ENCODE data around the gene MDFIC2.

DNA sequence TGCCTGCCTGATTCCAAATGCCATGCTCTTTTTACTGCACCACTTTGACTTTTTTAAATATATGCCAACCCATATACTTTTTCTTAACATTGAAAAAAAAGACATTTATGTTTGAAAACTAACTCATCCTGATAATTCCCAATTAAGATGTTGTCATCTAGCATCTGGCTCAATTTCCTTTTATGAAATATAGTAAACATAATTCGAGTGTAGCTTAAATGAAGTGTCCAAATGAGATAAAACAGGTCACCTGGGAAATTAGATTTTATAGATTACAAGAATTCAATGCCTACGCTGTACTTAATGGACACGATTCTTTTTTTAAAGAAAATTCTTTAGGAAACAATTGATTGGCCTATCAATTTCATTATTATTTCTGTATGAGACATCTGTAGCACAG lies 2.8 kb downstream of the MDFIC2 start:
- TF ChIP-seq POLR2A (IDR thresholded peaks at IDR 0.05) = no peak
- TF ChIP-seq, protein P1, sequence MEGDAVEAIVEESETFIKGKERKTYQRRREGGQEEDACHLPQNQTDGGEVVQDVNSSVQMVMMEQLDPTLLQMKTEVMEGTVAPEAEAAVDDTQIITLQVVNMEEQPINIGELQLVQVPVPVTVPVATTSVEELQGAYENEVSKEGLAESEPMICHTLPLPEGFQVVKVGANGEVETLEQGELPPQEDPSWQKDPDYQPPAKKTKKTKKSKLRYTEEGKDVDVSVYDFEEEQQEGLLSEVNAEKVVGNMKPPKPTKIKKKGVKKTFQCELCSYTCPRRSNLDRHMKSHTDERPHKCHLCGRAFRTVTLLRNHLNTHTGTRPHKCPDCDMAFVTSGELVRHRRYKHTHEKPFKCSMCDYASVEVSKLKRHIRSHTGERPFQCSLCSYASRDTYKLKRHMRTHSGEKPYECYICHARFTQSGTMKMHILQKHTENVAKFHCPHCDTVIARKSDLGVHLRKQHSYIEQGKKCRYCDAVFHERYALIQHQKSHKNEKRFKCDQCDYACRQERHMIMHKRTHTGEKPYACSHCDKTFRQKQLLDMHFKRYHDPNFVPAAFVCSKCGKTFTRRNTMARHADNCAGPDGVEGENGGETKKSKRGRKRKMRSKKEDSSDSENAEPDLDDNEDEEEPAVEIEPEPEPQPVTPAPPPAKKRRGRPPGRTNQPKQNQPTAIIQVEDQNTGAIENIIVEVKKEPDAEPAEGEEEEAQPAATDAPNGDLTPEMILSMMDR (IDR thresholded peaks at IDR 0.05) = no peak

Measured in testis (tissue), 2 donors.